Measurements from ENCODE around the gene KCTD5. TPM values are rescaled to one million over a fixed set of nuclear protein-coding genes. Genes with fewer than 3 reads are reported as not detected.

KCTD5 gene
- total RNA-seq, 4 donors from 2014 or later: 4.6 to 21.6 (median 12.7) TPM

- Histone ChIP-seq H3K9me3 (no peaks in the 10 kb centered on the region), H3K4me3 (no peak overlapping the region), H3K27me3 (no peaks in the 10 kb centered on the region), H3K4me1 (no peaks in the 10 kb centered on the region), H3K36me3 (no peaks in the 10 kb centered on the region), H3K27ac (no peak overlapping the region)
- no peak for DNase-seq
- intact Hi-C loops (cut with DNase I; ENCODE audit: low total_unique reads): no loop called here
- TF ChIP-seq POLR2A (IDR thresholded peaks at IDR 0.05) (no peak), CTCF (IDR thresholded peaks at IDR 0.05) (no peak)
Measured at GRCh38 chr16:2713985-2714774, 31.9 kb downstream of the KCTD5 start.

- Histone ChIP-seq H3K27ac (no peak overlapping the region), H3K27me3 (no peaks in the 10 kb centered on the region), H3K4me1 (no peaks in the 10 kb centered on the region), H3K36me3 (no peaks in the 10 kb centered on the region), H3K9me3 (no peaks in the 10 kb centered on the region), H3K4me3 (no peak overlapping the region)
- intact Hi-C loops (cut with DNase I; ENCODE audit: low total_unique reads): no loop called here
- TF ChIP-seq POLR2A (IDR thresholded peaks at IDR 0.05): no peak
- no peak for TF ChIP-seq CTCF (IDR thresholded peaks at IDR 0.05)
- DNase-seq: no peak
Measured at GRCh38 chr16:2715064-2715463, 32.7 kb downstream of the KCTD5 start.

- TF ChIP-seq POLR2A (IDR thresholded peaks at IDR 0.05): no peak
- TF ChIP-seq CTCF (IDR thresholded peaks at IDR 0.05): no peak
- intact Hi-C loops (cut with DNase I; ENCODE audit: low total_unique reads): no loop called here
- no peaks in the 10 kb centered on the region for H3K36me3 ChIP-seq
- DNase-seq: peak in 1 of 2 donors; percentile 49
- H3K27me3 ChIP-seq: no peaks in the 10 kb centered on the region
- no peaks in the 10 kb centered on the region for H3K4me1 ChIP-seq
- H3K27ac ChIP-seq: no peak overlapping the region
- H3K4me3 ChIP-seq: no peak overlapping the region
- H3K9me3 ChIP-seq: no peaks in the 10 kb centered on the region
Measured at GRCh38 chr16:2715519-2715918, 33.2 kb downstream of the KCTD5 start.

GRCh38 chr16:2715966-2716885 lies 33.9 kb downstream of the KCTD5 start:
- Histone ChIP-seq H3K4me3 (no peak overlapping the region), H3K9me3 (no peaks in the 10 kb centered on the region)

More at GRCh38 chr16:2715966-2716885, 33.9 kb downstream of the KCTD5 start:
- TF ChIP-seq POLR2A (IDR thresholded peaks at IDR 0.05): no peak
- TF ChIP-seq CTCF (IDR thresholded peaks at IDR 0.05): no peak
- Histone ChIP-seq H3K36me3 (no peaks in the 10 kb centered on the region), H3K27me3 (no peaks in the 10 kb centered on the region), H3K4me1 (no peaks in the 10 kb centered on the region), H3K27ac (no peak overlapping the region)
- intact Hi-C loops (cut with DNase I; ENCODE audit: low total_unique reads): no loop called here
- DNase-seq: no peak
